ENCODE data around the gene MRPL54.
A peak's percentile ranks its signal among the peaks of the same experiment; 100 is the strongest.
"Not testable (repeated sequence)": the region's sequence is repeated elsewhere in the genome, so short reads cannot be mapped to it uniquely, and the experiment has no call there.

The MRPL54 gene

DNA sequence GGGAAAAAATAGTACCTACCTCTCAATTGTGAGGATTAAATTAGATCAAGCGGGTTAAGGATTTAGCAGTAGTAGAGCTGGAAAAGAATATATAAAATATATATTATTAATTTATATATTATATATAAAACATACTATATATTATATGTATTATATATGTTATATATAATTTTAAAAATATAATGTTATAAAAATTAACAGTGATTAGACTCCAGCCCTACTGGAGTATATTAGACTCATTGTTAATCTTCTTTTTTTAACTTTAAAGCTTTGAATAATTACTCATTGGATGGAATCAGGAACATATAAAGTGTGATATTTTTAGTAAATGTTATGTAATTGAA, 380 bp upstream of the MRPL54 start:
- Histone ChIP-seq H3K36me3 (peaks cover 42 to 54% (median 52%) of the 10 kb centered on the region in 11 experiments), H3K4me3 (peak overlapping the region; percentile 55 to 89 (median 82); a peak in 18 of 20 replicates), H3K4me2 (peak overlapping the region; percentile 68 to 97 (median 88)), H3K9ac (peak overlapping the region; percentile 89 to 97 (median 94); a peak in 21 of 22 replicates), H3K9me3 (replicated peaks in 1 of 11) (no peaks in the 10 kb centered on the region), H3K4me1 (peaks cover 36 to 81% (median 59%) of the 10 kb centered on the region in 10 experiments), H3K27me3 (no peaks in the 10 kb centered on the region), H3K27ac (peak overlapping the region; percentile 87 to 99 (median 94)), H4K20me1 (peaks cover 0 to 24% (median 0%) of the 10 kb centered on the region in 11 experiments; a peak in 3 of 22 replicates)
- TF ChIP-seq Cebpa-rat (IDR thresholded peaks at IDR 0.05): no peak

DNA sequence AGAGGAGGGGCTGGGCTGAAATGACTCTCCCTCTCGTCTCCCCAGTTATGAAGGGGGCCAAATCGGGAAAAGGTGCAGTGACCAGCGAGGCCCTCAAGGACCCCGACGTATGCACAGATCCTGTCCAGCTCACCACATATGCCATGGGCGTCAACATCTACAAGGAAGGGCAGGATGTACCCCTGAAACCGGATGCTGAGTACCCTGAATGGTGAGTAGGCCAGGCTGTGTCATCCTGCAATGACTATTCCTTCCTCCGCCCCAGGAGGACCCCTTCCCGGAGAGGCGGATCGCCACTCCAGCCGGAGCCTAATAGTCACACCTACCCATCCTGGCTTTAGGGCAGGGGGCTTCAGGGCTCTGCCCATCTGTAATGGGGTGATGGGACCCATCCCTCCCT, 2.6 kb downstream of the MRPL54 start:
- H3K36me3 ChIP-seq: peaks cover 22 to 54% (median 46%) of the 10 kb centered on the region in 11 experiments
- no peaks in the 10 kb centered on the region for H3K9me3 ChIP-seq (replicated peaks in 1 of 11)
- peak overlapping the region in 5 of 11 experiments; percentile 2 to 38 (median 15); a peak in 5 of 22 replicates for H3K27ac ChIP-seq
- no peaks in the 10 kb centered on the region for H3K27me3 ChIP-seq
- peak overlapping the region in 2 of 11 experiments; percentile 5 to 35; a peak in 2 of 22 replicates for H3K4me2 ChIP-seq
- H3K4me1 ChIP-seq: peaks cover 23 to 65% (median 36%) of the 10 kb centered on the region in 10 experiments
- H4K20me1 ChIP-seq: peaks cover 0 to 22% (median 0%) of the 10 kb centered on the region in 11 experiments; a peak in 2 of 22 replicates
- no peak overlapping the region for H3K4me3 ChIP-seq
- no peak for TF ChIP-seq Cebpa-rat (IDR thresholded peaks at IDR 0.05)
- peak overlapping the region in 1 of 11 experiments; percentile 1; a peak in 1 of 22 replicates for H3K9ac ChIP-seq

DNA sequence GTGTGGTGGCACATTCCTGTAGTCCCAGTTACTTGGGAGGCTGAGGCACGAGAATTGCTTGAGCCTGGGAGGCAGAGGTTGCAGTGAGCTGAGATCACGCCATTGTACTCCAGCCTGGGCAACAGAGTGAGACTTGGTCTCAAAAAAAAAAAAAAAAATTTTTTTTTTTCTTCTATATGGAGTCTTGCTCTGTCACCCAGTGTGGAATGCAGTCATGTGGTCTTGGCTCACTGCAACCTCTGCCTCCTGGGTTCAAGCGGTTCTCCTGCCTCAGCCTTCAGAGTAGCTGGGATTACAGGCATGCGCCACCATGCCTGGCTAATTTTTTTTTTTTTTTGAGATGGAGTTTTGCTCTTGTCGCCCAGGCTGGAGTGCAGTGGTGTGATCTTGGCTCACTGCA, 3.3 kb downstream of the MRPL54 start:
- Histone ChIP-seq H3K4me1 (peaks cover 16 to 58% (median 30%) of the 10 kb centered on the region in 10 experiments), H3K36me3 (peaks cover 21 to 52% (median 44%) of the 10 kb centered on the region in 11 experiments), H4K20me1 (peaks cover 0 to 28% (median 0%) of the 10 kb centered on the region in 11 experiments; a peak in 2 of 22 replicates), H3K27ac (peak overlapping the region in 1 of 11 experiments; percentile 72; a peak in 1 of 22 replicates)
- H3K27me3 ChIP-seq; H3K9me3 ChIP-seq (replicated peaks in 1 of 11); H3K4me2 ChIP-seq; H3K4me3 ChIP-seq; H3K9ac ChIP-seq: not testable (repeated sequence)

GRCh38 chr19:3766520-3766919, 4.0 kb downstream of the MRPL54 start:
- Histone ChIP-seq H3K4me3 (no peak overlapping the region), H3K27ac (peak overlapping the region in 7 of 11 experiments; percentile 15 to 72 (median 51); a peak in 13 of 22 replicates), H3K9ac (peak overlapping the region in 4 of 11 experiments; percentile 15 to 36 (median 31); a peak in 5 of 22 replicates), H4K20me1 (peaks cover 0 to 28% (median 0%) of the 10 kb centered on the region in 11 experiments; a peak in 2 of 22 replicates), H3K36me3 (peaks cover 21 to 52% (median 44%) of the 10 kb centered on the region in 11 experiments), H3K9me3 (replicated peaks in 1 of 11) (no peaks in the 10 kb centered on the region), H3K4me2 (peak overlapping the region in 4 of 11 experiments; percentile 29 to 54 (median 40); a peak in 7 of 22 replicates), H3K27me3 (no peaks in the 10 kb centered on the region), H3K4me1 (peaks cover 12 to 55% (median 27%) of the 10 kb centered on the region in 10 experiments)
- TF ChIP-seq Cebpa-rat (IDR thresholded peaks at IDR 0.05): no peak

DNA sequence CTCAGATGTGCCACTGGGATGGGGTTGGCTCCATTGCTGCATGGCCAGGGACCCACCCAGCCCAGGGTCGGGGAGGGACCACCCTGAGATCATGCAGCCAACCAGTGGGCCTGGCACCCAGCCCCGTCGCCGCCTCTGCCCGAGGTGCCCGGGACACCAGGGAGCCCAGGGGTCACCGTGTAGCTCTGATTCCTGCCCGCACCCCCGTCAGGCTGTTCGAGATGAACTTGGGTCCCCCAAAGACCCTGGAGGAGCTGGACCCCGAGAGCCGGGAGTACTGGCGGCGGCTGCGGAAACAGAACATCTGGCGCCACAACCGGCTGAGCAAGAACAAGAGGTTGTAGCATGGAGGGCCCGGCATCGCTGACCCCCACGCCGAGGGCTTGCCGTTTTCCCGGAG, 4.6 kb downstream of the MRPL54 start:
- Histone ChIP-seq H3K9ac (peak overlapping the region in 2 of 11 experiments; percentile 28 to 36; a peak in 3 of 22 replicates), H3K27ac (peak overlapping the region in 5 of 11 experiments; percentile 39 to 72 (median 62); a peak in 9 of 22 replicates), H3K36me3 (peaks cover 21 to 52% (median 44%) of the 10 kb centered on the region in 11 experiments), H3K27me3 (no peaks in the 10 kb centered on the region), H3K4me2 (peak overlapping the region in 3 of 11 experiments; percentile 39 to 54 (median 40); a peak in 4 of 22 replicates), H4K20me1 (peaks cover 0 to 28% (median 0%) of the 10 kb centered on the region in 11 experiments; a peak in 2 of 22 replicates), H3K4me1 (peaks cover 8 to 51% (median 23%) of the 10 kb centered on the region in 10 experiments), H3K4me3 (no peak overlapping the region), H3K9me3 (replicated peaks in 1 of 11) (no peaks in the 10 kb centered on the region)
- TF ChIP-seq Cebpa-rat (IDR thresholded peaks at IDR 0.05): no peak

- no peak for TF ChIP-seq Cebpa-rat (IDR thresholded peaks at IDR 0.05)
- H3K27ac ChIP-seq: 0 out of 22 replicates have a peak overlapping the region, but pooled peaks of 2 of the 11 experiments have one; percentile 3 to 62
- no peaks in the 10 kb centered on the region for H3K9me3 ChIP-seq (replicated peaks in 1 of 11)
These were observed 5.7 kb downstream of the MRPL54 start for GRCh38 chr19:3768015-3768747.

DNA sequence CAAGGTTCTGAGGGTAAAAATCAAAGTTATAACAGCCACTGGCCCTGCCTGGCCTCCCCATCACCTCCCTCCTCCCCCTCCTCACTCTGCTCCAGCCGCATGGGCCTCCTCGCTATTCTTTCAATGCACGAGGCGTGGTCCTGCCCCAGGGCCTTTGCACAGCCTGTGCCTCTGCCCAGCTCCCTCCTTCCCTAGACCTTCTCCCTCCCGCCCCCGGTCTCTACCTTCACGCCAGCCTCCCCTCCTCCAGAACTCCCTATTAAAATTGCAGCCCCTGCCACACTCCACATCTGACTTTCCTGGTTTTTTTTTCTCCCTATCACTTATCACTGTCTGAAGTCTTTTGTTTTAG, 6.2 kb downstream of the MRPL54 start:
- no peak overlapping the region for H3K4me2 ChIP-seq
- no peak overlapping the region for H3K27ac ChIP-seq
- H4K20me1 ChIP-seq: peaks cover 0 to 28% (median 0%) of the 10 kb centered on the region in 11 experiments; a peak in 2 of 22 replicates
- no peak overlapping the region for H3K4me3 ChIP-seq
- no peaks in the 10 kb centered on the region for H3K27me3 ChIP-seq
- no peak for TF ChIP-seq Cebpa-rat (IDR thresholded peaks at IDR 0.05)
- peaks cover 21 to 52% (median 44%) of the 10 kb centered on the region in 11 experiments for H3K36me3 ChIP-seq
- no peak overlapping the region for H3K9ac ChIP-seq
- H3K4me1 ChIP-seq: peaks cover under 1 to 43% (median 15%) of the 10 kb centered on the region in 10 experiments; a peak in 15 of 20 replicates
- no peaks in the 10 kb centered on the region for H3K9me3 ChIP-seq (replicated peaks in 1 of 11)

More at GRCh38 chr19:3768015-3768747, 5.7 kb downstream of the MRPL54 start:
- H3K4me3 ChIP-seq: no peak overlapping the region
- H4K20me1 ChIP-seq: peaks cover 0 to 28% (median 0%) of the 10 kb centered on the region in 11 experiments; a peak in 2 of 22 replicates
- H3K9ac ChIP-seq: no peak overlapping the region
- peaks cover 21 to 52% (median 44%) of the 10 kb centered on the region in 11 experiments for H3K36me3 ChIP-seq
- no peaks in the 10 kb centered on the region for H3K27me3 ChIP-seq
- peaks cover 6 to 49% (median 21%) of the 10 kb centered on the region in 10 experiments for H3K4me1 ChIP-seq
- no peak overlapping the region for H3K4me2 ChIP-seq

DNA sequence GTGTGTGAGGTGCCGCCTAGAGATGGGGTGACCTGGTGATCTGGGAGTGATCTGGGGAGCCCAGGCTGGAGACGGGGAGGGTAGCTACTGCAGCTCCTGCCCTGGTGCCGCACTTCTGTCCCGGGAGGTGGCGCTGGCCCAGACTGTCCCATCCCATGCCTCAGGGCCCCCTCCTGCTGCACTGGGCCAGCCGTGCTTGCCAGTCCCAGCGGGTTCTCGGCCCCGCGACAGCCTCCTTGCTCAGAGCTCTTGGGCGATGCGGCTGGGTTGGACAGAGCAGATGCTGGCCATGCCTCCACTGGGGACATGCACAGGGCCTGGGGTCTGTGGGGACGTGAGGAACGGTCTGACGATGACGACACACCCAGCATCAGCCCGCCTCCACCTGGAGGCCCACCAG, 7.0 kb downstream of the MRPL54 start:
- H3K9ac ChIP-seq: no peak overlapping the region
- H3K4me2 ChIP-seq: no peak overlapping the region
- no peak overlapping the region for H3K4me3 ChIP-seq
- H4K20me1 ChIP-seq: peaks cover 0 to 28% (median 0%) of the 10 kb centered on the region in 11 experiments; a peak in 2 of 22 replicates
- no peaks in the 10 kb centered on the region for H3K9me3 ChIP-seq (replicated peaks in 1 of 11)
- TF ChIP-seq Cebpa-rat (IDR thresholded peaks at IDR 0.05): no peak
- H3K36me3 ChIP-seq: peaks cover 21 to 52% (median 44%) of the 10 kb centered on the region in 11 experiments
- H3K4me1 ChIP-seq: peaks cover 0 to 35% (median 11%) of the 10 kb centered on the region in 10 experiments; a peak in 11 of 20 replicates
- H3K27me3 ChIP-seq: no peaks in the 10 kb centered on the region
- H3K27ac ChIP-seq: no peak overlapping the region

Measured in BLaER1 treated with 17β-estradiol and CSF1 and Interleukin-3, amounts not matched to agents 10 nM and 100 nM (cell line).